ENCODE results near the gene OLA1.

The OLA1 gene

DNA sequence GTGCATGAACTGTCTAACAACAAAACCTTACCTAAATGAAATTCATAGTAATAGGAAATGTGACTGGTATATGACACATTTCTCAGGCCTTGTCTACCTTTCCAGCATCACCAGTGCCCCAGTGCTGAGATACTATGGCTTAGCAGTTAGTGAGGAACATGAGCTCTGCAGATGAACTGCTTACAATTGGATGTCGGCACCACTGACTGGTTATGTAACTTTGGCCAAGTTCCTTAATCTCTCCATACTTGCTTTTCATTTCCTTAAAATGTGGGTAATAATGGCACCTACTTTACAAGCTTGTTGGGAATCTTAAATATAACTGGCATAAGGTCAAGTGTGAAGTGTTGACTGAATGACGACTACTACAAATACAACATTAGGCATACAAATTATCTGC lies 136.3 kb downstream of the OLA1 start:
- no peak for DNase-seq

DNA sequence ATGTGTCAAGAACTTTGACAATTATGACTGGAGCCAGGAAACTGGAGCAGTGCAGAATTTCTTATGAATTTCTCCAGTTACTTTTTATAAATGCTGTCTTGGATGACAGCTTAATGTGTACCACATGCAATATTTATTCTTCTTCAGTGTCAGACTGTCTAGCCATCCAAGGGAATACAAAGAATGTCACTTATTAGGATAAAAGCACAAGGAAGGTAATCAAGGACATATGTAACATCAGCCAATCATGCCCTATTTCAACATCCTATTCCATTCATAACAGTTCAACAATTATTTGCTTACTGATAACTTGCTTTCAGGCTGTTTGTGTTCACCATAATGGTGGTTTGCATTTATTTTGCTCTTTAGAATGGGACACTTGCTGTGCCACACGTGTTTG lies 139.8 kb downstream of the OLA1 start:
- no peak for DNase-seq

DNA sequence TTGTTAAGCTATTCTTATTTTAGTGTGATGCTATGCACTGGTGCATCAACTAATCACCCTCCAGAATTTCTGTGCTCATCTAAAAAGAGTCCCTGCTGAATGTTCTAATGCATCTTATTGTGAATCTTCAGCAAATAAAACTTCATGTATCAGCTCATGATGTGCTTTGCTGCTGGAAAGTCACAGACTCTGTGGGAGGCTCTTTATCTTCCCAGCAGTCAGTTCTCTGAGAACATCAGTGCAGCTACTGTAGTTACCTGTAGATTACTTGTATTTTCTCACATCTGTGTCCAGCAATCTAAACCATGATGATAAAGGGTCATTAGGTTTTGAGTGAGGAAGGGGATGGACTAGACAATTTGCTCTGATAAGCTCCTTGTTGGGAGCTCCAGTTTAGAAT lies 141.6 kb downstream of the OLA1 start:
- no peak for DNase-seq

DNA sequence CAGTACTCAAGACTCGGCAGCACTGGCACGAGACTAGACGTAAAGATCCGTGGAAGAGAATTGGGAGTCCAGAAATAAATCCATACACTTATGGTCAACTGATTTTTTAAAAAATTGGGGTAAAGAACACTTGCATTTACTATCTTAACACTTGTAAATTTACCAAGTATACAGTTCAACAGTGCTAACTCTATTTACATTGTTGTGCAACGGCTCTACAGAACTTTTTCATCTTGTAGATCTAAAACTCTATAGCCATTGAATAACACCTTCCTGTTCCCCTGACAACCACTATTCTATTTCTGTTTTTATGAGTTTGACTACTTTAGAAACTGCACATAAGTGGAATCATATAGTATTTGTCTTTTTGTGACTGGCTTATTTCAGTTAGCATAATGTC lies 153.8 kb downstream of the OLA1 start:
- no peak for DNase-seq

DNA sequence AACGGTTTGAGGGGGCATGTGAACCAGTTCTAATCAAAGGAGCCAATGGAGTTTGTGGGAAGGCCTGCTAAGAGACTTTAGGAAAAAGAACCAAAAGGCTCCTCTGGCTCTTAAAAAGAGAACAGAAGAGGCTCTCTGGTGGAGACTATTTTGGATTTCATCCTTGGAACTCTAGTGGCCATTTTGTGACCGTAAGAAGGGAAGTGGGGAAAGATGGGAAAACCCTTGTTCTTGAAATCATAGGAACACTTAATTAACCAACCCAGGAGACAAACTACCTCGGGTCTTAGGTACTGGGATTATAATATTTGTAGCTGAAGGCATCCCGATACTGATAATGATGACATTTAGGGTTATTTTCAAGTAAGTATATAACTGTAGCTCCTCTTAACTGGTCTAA lies 157.9 kb downstream of the OLA1 start:
- no peak for DNase-seq

DNA sequence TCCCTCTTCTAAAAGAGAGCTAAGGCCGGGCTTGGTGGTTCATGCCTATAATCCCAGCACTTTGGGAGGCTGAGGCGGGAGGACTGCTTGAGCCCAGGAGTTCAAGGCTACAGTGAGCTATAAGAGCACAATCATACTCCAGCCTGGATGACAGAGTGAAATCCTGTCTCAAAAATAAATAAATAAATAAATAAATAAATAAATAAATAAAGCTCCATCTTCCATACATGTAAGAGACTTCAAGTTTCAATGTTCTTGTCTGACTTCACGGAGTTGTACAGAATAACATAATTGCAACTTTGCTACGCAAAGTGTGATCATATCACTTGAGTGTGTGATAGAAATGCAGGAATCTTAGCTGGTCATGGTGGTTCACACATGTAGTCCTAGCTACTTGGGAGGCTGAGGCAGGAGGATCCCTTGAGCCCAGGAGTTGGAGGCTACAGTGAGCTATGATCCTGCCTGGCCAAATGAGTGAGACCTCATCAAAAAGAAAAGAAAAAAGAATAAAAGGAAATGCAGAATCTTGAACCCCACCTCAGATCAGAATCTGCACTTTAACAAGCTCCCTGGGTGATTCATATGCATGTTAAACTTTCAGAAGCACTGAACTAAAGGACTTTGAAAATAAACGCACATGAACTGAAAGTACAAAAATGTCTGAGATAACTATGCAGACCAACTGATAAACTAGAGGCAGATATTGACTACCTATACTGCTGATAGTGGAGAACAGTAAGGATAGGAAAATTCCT lies 159.4 kb downstream of the OLA1 start:
- no peak for DNase-seq

DNA sequence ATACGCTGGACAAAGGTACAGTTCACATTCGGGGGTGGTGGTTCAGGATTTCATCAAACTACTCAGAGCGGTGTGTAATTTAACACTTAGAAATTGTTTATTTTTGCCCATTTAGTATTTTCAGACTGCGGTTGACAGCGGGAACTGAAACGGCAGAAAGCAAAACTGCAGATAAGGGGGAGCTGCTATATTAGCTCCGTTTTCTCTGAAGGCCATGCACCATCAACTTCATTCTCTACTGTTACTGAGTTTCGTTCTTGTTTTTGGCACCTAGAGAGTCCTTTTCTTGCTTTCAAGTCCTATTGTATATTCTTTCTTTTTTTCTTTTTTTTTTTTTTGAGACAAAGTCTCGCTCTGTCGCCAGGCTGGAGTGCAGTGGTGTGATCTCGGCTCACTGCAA lies 161.6 kb downstream of the OLA1 start:
- DNase-seq = no peak

DNA sequence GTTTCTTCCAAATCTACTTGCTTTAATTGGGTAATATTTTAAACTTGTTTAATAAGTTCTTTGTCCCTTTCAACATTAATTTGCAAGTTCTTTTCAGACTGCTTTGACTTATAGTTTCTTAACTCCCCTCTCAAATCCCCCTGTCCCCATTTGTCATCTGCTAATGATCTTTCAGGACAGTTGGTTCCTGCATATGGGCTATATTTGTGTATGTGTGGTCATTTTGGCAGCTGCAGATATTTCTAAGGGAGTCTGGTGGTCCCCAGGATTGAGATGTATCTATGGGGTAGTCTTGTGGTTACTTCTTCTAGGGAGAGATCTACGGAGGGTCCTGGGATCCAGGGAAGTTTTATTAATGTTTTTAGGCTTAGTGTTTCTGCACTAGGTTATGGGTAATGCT lies 162.6 kb downstream of the OLA1 start:
- DNase-seq = no peak

DNA sequence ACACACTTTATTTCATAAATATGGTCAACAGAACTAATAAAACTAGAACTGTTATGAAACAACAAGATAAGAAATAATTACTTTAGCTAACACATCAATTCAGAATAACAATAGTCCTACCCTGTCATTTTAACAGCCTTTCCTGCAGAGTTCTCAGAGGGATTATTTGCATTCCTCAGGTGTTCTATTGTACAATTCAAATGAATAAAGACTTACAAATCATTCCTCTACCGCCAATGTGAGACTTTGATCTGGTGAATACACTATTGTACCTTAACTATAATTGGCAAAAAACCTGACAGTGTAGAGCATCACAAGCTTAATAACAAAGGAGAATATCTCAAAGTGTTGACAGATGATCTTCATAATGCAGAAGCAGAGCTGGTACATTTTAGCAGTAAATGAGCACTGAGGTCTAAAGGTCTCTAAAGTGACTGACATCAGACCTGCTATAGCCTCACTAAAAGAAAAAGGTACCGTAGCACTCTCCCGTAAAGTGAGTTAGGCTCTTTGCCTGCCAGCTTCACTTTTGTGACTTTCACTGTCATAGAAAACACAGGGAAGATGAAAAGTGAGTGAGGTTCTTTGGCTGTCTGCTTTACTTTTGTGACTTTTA lies 164.4 kb downstream of the OLA1 start:
- no peak for DNase-seq

DNA sequence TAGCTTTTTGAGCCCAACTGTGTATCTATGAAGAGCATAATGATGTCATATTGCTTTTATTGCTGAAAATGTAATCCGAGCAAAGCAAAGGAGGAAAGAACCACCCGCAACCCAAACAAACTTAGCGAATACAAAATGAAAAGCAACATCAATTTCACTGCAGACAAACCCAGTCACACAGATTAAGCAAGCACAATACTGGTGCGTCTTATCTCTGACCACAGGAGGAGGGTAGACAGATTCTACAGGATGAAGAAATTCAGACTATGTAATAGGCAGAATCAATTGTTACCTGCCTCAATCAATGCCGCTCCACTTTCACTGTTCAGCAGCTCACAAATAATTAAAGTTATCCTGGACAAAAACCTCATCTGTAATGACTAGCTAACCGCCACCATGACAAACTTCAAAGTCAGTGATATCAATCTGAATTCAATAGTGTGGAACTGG lies 167.6 kb downstream of the OLA1 start:
- DNase-seq = no peak

DNA sequence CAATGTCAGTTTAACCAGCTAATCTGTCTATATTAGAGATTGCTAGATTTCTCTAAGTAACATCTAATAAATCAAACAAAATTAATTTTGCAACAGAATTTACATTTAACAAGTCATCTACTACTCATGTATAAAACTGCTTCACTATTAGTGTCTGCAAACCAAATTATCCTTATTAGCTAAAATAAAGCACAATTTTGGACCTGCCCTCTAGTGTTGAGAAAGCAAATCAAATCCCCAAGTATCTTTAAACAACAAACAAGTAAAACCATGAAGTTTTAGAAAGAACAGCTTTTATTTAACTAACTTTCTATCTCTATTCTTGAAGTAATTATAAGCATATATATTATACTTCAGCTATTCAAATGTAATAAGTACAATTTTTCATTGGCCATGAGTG lies 170.1 kb downstream of the OLA1 start:
- DNase-seq = no peak

DNA sequence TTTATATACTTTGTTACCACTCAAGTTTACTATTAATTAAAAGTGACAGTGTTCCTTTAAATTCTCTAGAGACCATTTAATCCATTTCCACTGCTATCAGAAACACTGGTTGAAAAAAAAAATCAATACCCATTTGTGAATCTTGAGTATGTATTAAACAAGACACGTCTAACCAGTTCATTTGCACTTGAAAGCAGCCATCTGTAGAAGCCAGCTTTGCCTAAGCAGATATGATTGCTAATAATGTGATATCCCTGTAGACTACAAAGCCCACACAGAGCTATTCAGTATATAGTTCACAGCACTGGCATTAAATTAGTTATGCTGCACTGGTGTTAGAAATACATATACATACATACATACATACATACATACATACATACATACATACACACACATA lies 171.4 kb downstream of the OLA1 start:
- DNase-seq = no peak

DNA sequence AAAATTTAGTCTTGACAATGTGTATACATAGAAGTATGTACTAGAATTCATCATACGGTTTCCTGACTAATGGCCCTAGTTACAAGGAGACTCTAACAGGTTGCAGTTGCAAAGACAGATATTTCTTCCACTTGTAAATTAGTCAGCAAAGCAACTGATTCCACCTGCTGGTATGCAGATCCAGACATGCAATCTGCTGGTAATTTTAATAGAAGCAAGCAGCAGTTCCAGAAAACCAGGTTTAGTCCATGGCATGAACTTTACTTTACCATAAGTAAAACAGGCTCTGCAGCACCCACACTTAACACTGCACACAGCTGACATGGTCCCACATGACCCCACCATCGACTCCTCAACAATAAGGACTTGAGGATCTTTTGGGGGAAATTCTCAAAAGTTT lies 172.3 kb downstream of the OLA1 start:
- no peak for DNase-seq

DNA sequence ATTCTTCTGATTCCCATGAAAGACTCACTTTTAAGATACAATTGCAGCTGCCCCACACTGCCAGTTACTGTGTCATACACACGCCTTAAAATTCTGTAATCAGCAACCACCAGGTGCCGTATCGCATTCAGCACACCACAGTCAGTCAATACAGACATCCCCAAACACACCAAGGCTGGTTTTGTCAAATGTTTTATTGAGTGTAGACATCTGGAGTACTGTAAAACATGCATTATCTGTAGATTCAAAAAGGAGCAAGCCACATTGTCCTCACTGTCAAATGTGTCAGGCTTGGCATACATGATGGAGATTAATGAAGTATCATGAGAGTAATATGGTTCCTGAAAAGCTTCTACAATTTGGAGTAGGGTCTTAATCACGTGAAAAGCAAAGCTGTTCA lies 173.5 kb downstream of the OLA1 start:
- no peak for DNase-seq

DNA sequence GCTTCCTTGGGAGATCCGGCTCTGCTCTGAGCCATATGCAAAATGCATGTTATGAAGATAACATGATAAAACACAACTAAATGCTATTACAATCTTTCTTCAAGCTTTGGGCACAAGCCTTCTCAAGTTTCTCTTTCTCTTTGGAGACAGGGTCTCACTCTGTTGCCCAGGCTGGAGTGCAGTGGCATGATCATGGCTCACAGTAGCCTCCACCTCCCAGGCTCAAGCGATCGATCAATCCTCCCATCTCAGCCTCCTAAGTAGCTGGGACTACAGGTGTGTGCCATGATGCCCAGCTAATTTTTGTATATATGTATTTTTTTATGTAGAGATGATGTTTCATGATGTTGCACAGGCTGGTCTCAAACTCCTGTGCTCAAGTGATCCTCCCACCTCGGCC lies 175.5 kb downstream of the OLA1 start:
- DNase-seq = no peak

DNA sequence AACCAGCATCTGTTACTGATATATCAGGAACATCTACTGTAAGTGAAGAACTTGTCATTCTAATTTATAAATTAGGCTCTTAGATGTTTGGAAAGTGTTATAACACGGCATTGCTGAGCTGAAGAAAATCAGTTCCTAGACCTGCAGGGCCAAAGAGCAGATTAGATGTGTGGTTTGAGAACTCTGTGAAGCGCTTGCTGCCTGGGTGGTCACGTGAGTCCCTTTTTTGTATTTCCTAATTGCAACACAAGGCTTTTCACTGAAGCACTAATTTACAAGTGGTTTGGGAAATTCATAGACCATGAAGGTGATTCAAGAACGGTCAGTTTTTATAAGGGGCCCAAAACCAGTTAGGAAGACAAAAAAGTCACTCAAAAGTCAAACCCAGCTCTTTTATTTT lies 176.3 kb downstream of the OLA1 start:
- no peak for DNase-seq

DNA sequence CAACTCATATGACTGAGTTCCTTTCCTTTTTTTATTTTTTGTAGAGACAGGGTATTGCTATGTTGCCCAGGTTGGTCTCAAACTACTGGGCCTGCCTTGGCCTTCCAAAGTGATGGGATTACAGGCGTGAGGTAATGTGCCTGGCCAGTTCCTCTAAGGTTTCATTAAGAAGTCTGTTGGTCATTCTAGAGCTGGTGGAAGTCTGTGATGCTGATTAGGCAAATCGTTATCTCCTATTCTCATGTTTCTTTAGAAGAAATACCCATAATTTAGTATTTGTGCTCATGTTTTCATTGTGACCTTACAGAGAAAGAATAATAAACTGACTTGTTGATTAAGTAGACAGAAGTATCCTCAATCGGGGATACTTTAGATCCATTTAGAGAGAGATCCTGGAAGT lies 177.0 kb downstream of the OLA1 start:
- no peak for DNase-seq

DNA sequence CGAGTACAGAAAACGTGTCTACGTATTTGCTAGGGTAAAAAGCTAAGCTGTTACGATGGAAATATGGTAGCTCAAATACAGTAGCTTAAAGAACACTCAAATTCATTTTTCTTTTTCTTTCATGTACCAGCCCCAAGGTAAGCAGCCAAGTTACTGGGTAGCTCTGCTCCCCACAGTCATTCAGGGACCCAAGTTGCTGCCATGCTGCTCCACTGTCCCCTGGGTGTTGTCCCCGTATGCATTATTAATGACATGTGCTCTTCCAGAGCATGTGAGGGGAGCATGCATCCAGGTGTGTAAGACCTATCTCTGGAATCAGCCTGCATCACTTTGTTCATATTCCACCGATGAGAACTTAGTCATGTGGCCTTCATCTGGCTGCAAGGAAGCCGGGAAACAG lies 178.1 kb downstream of the OLA1 start:
- DNase-seq = no peak

DNA sequence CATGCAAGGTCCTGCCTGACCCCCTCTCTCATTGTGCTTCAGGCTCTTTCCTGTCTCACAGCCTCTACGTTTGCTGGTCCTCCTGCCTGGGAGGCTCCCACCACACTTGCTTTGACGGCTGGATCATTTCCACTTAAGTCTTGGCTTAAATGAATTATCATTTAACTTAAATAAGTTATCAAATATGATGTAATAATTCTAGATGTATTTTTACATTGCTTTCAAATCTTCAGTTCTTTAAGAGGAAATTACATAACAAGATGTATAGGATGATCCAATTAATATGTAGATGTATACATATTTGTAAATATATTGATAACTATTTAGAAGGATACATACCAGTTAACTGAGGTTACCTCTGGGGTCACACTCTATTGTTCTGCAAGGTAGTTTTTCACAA lies 180.5 kb downstream of the OLA1 start:
- no peak for DNase-seq

DNA sequence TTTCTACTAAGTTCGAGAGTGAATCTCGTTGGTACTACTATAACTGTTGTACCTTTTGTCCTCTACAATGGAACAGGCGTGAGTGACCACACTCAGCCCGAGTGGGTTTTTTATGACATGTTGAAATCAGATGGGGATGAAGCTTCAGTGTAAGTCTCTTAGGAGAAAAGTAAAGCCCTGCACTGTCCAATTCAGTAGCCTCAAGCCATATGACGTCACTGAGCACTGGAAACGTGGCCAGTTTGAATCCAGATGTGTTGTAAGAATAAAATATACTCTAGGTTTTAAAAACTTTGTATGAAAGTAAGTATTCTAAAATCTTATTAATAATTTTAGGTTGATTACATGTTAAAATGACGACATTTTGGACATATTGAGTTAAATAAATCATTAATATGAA lies 181.5 kb downstream of the OLA1 start:
- DNase-seq = peak; percentile 22

DNA sequence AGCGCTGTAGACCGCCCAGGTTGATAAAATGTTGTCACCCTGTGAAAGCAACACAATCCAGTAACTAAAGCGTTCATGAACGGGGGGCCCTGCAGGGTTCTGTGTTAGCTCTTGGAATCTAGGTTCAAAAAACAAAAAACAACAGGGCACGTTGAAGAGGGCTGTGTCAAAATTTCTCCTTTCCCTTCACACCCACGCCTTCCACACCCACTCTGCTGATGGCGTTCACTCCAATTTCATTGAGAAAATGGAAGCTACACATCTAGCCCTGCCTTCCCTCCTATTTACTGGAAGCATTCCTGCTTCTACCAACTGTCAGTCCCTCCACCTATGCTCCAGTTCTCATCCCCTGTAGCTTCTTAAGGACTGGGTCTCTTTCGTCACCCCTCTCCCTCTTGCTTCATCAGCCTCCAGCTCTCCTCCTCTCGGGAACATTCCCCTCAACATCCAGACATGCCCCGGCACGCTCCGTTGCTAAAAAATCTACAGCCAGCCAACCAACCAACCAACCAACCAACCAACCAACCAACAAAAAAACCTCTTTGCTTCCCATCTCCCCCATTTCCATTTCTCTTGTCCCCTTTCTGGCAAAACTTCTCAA lies 184.7 kb downstream of the OLA1 start:
- DNase-seq = no peak

DNA sequence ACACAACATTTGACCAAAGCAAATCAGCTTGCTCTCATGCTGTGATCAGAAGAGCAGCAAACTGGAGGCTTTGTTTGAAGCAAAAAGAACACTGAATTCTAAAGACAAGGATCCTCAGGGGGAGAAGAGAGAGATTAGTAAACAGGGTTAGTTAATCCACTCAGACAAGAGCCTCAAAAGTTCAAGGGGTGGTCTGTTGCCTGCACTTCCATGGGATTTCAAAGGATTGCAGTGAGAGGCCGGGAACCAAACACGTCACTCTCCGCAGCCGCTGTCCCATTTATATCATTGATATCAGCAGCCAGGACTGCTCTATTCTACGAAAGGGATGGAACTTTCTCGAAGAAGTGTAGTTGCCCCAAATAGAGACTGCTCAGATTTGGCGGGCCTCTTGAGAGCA lies 185.4 kb downstream of the OLA1 start:
- no peak for DNase-seq

DNA sequence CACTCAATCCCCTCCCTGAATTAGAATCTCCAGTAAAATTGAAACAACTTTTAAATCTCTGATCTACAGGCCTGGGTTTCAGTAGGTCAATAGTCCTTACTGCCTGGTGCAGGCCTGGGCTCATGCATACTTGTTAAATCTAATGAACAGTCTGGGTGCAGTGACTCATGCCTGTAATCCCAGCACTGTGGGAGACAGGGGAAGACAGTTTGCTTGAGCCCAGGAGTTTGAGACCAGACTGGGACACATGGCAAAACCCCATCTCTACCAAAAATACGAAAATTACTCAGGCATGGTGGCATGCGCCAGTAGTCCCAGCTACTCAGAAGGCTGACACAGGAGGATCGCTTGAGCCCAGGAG lies 188.5 kb downstream of the OLA1 start:
- peak; percentile 73 for DNase-seq

DNA sequence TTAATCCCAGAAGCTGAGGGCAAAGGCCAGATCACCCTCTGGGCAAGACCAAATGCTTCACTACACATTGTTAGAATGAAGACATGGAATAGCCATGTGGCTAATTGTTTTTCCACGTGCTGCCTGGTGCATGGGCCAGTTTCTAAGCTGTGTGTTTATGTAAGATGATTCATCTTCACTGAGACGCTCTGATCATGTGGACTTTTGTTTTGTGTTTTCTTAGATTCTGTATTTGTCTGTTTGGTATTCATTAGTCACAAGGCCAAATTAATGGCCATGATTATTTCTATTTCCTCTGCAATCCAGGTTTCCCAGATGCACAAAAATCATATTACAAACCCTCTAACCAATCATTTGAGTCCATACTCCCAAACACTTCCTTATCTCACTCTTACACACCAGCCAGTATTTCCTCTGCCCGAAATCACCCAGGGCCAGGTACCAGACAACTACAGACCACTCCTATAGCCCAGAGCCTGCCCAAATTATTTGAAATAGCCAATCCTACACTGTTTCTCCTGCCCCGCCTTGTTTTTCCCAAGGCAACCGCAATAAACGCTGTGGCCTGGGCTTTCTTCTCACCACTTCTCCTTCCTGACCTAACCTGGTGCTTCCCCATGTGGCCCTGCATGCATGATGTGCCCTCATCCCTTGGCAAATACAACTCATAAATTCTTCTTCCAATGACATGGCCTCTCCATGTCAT lies 189.0 kb downstream of the OLA1 start:
- peak; percentile 78 for DNase-seq
